ENCODE data around the gene TRAF3.
"Not testable (repeated sequence)": the region's sequence is repeated elsewhere in the genome, so short reads cannot be mapped to it uniquely, and the experiment has no call there.

The TRAF3 gene

GRCh38 chr14:102751088-102751487 is 26.2 kb upstream of the TRAF3 start:
- DNase-seq: no peak

- DNase-seq: no peak
These were observed 24.9 kb upstream of the TRAF3 start for GRCh38 chr14:102752239-102752847.

GRCh38 chr14:102754370-102755262 is 22.6 kb upstream of the TRAF3 start:
- no peak for DNase-seq

GRCh38 chr14:102757646-102758045 is 19.6 kb upstream of the TRAF3 start:
- DNase-seq: no peak

GRCh38 chr14:102758087-102758486 is 19.2 kb upstream of the TRAF3 start:
- no peak for DNase-seq

GRCh38 chr14:102759456-102760187 is 17.6 kb upstream of the TRAF3 start:
- peak in 3 of 4 experiments; percentile 17 to 51 (median 43) for DNase-seq

- peak; percentile 27 to 65 (median 29) for DNase-seq
These were observed 16.6 kb upstream of the TRAF3 start for GRCh38 chr14:102760496-102761193.

- DNase-seq: no peak
These were observed 16.0 kb upstream of the TRAF3 start for GRCh38 chr14:102761206-102761605.

GRCh38 chr14:102764220-102764671 is 13.0 kb upstream of the TRAF3 start:
- DNase-seq: no peak

GRCh38 chr14:102765770-102766169 is 11.5 kb upstream of the TRAF3 start:
- DNase-seq: not testable (repeated sequence)

GRCh38 chr14:102768223-102769048 is 8.8 kb upstream of the TRAF3 start:
- DNase-seq: peak; percentile 86 to 95 (median 94)

GRCh38 chr14:102769049-102769327 is 8.3 kb upstream of the TRAF3 start:
- no peak for DNase-seq

- DNase-seq: no peak
These were observed 6.8 kb upstream of the TRAF3 start for GRCh38 chr14:102770147-102771123.

GRCh38 chr14:102771144-102771543 is 6.1 kb upstream of the TRAF3 start:
- no peak for DNase-seq

GRCh38 chr14:102772781-102773570 is 4.3 kb upstream of the TRAF3 start:
- peak in 1 of 4 experiments; percentile 25 for DNase-seq

GRCh38 chr14:102774391-102775153 is 2.7 kb upstream of the TRAF3 start:
- DNase-seq: peak; percentile 72 to 89 (median 82)

- DNase-seq: peak; percentile 42 to 73 (median 72)
These were observed 1.1 kb upstream of the TRAF3 start for GRCh38 chr14:102775855-102776760.

Measured in suppressor macrophage (primary cell).